ENCODE results near the gene VPS26B. TPM values are rescaled to one million over a fixed set of nuclear protein-coding genes. Genes with fewer than 3 reads are reported as not detected.

The VPS26B gene
- total and polyA plus RNA-seq, 2 donors from 2014 or later, result 20.5 to 34.6 TPM

- Histone ChIP-seq H3K9ac (ENCODE audit: low read length in 3 of 3) (no peak overlapping the region), H3K4me3 (ENCODE audit: low read length in 3 of 3) (no peak overlapping the region), H3K36me3 (ENCODE audit: control insufficient read depth in 2 of 3, insufficient read depth in 3 of 3, low read length in 3 of 3) (no peaks in the 10 kb centered on the region), H3K4me1 (ENCODE audit: control insufficient read depth in 2 of 3, insufficient read depth in 2 of 3, low read depth in 1 of 3, low read length in 3 of 3) (no peaks in the 10 kb centered on the region), H3K27me3 (ENCODE audit: control insufficient read depth, insufficient read depth, low read length) (peaks cover 15% of the 10 kb centered on the region), H3K27ac (ENCODE audit: low read depth in 2 of 2, low read length in 2 of 2) (no peak overlapping the region), H3K9me3 (ENCODE audit: control insufficient read depth in 2 of 3, insufficient read depth in 1 of 3, low read length in 3 of 3) (no peaks in the 10 kb centered on the region)
- intact Hi-C loops (cut with DNase I), result no loop called here
- no peak for FAIRE-seq
- no peak for TF ChIP-seq CTCF (IDR thresholded peaks at IDR 0.05; ENCODE audit: borderline replicate concordance, extremely low read depth, insufficient read depth)
- DNase-seq, result peak in 1 of 5 donors; percentile 23
These were observed 45.8 kb downstream of the VPS26B start for GRCh38 chr11:134270250-134270714.

GRCh38 chr11:134271978-134272377, 47.5 kb downstream of the VPS26B start:
- Histone ChIP-seq H3K4me1 (ENCODE audit: control insufficient read depth in 2 of 3, insufficient read depth in 2 of 3, low read depth in 1 of 3, low read length in 3 of 3) (peaks cover 0 to 9% (median 0%) of the 10 kb centered on the region in 3 donors), H3K36me3 (ENCODE audit: control insufficient read depth in 2 of 3, insufficient read depth in 3 of 3, low read length in 3 of 3) (no peaks in the 10 kb centered on the region), H3K27me3 (ENCODE audit: control insufficient read depth, insufficient read depth, low read length) (peaks cover 21% of the 10 kb centered on the region), H3K9ac (ENCODE audit: low read length in 3 of 3) (no peak overlapping the region), H3K27ac (ENCODE audit: low read depth in 2 of 2, low read length in 2 of 2) (no peak overlapping the region), H3K4me3 (ENCODE audit: low read length in 3 of 3) (no peak overlapping the region), H3K9me3 (ENCODE audit: control insufficient read depth in 2 of 3, insufficient read depth in 1 of 3, low read length in 3 of 3) (no peaks in the 10 kb centered on the region)
- FAIRE-seq (no peak), DNase-seq (no peak)
- intact Hi-C loops (cut with DNase I), result no loop called here
- no peak for TF ChIP-seq CTCF (IDR thresholded peaks at IDR 0.05; ENCODE audit: borderline replicate concordance, extremely low read depth, insufficient read depth)

GRCh38 chr11:134272381-134273316, 48.2 kb downstream of the VPS26B start:
- peaks cover 21% of the 10 kb centered on the region for H3K27me3 ChIP-seq (ENCODE audit: control insufficient read depth, insufficient read depth, low read length)
- DNase-seq, result peak in 3 of 5 donors; percentile 33 to 67 (median 38)

More at GRCh38 chr11:134272381-134273316, 48.2 kb downstream of the VPS26B start:
- Histone ChIP-seq H3K9me3 (ENCODE audit: control insufficient read depth in 2 of 3, insufficient read depth in 1 of 3, low read length in 3 of 3) (no peaks in the 10 kb centered on the region), H3K9ac (ENCODE audit: low read length in 3 of 3) (no peak overlapping the region), H3K4me1 (ENCODE audit: control insufficient read depth in 2 of 3, insufficient read depth in 2 of 3, low read depth in 1 of 3, low read length in 3 of 3) (peaks cover 0 to 9% (median 0%) of the 10 kb centered on the region in 3 donors), H3K36me3 (ENCODE audit: control insufficient read depth in 2 of 3, insufficient read depth in 3 of 3, low read length in 3 of 3) (no peaks in the 10 kb centered on the region), H3K27ac (ENCODE audit: low read depth in 2 of 2, low read length in 2 of 2) (no peak overlapping the region), H3K4me3 (ENCODE audit: low read length in 3 of 3) (no peak overlapping the region)
- TF ChIP-seq CTCF (IDR thresholded peaks at IDR 0.05; ENCODE audit: borderline replicate concordance, extremely low read depth, insufficient read depth), result no peak
- no peak for FAIRE-seq
- intact Hi-C loops (cut with DNase I), result no loop called here
